HL-60 (cell line): ENCODE results near the gene CCDC74B.
"Not testable (repeated sequence)": the region's sequence is repeated elsewhere in the genome, so short reads cannot be mapped to it uniquely, and the experiment has no call there.

Experiments
- DNase-seq, 2 experiments: peaks; one replicate each; pipeline ENCODE4 v3.0.0-alpha.2; 2010 to 2020; ENCODE audit warnings: low read depth in 1 of 2, low spot score in 1 of 2
- H3K27ac ChIP-seq: fragments of 250-450 bp; sonication (Bioruptor Pico); replicated peaks from 2 replicates; pipeline ENCODE4 v1.5.1; 2020; ENCODE audit warnings: mild to moderate bottlenecking, moderate library complexity
- H3K27me3 ChIP-seq: fragments of 250-450 bp; sonication (Bioruptor Pico); 2 replicates; pipeline ENCODE4 v1.5.1; 2021; ENCODE audit warnings: mild to moderate bottlenecking, moderate library complexity; ENCODE audit not compliant: insufficient read depth, poor library complexity, severe bottlenecking
- H3K4me3 ChIP-seq: replicated peaks from 2 replicates; pipeline ENCODE4 v1.5.1; 2011; ENCODE audit warnings: mild to moderate bottlenecking, control low read depth, low read length; ENCODE audit not compliant: insufficient read depth
- GABPA ChIP-seq: IDR thresholded peaks from 2 replicates; pipeline ENCODE4 v1.6.1; 2012; ENCODE audit warnings: low read depth
- POLR2AphosphoS5 ChIP-seq: IDR thresholded peaks from 2 replicates; pipeline ENCODE4 v1.6.1; 2012; ENCODE audit warnings: low read depth
- SPI1 ChIP-seq: IDR thresholded peaks from 2 replicates; pipeline ENCODE4 v1.6.1; 2012; ENCODE audit warnings: low read depth, mild to moderate bottlenecking, borderline replicate concordance
- TF ChIP-seq, protein P1 (sequence below): IDR thresholded peaks from 2 replicates; pipeline ENCODE4 v1.6.1; 2012; ENCODE audit warnings: low read depth; ENCODE audit not compliant: insufficient replicate concordance
- TF ChIP-seq, protein P2 (sequence below): IDR thresholded peaks from one replicate; pipeline ENCODE4 v1.5.1; 2011; ENCODE audit warnings: low read length, control low read depth, inconsistent platforms; ENCODE audit not compliant: insufficient read depth

Gene CCDC74B

DNA sequence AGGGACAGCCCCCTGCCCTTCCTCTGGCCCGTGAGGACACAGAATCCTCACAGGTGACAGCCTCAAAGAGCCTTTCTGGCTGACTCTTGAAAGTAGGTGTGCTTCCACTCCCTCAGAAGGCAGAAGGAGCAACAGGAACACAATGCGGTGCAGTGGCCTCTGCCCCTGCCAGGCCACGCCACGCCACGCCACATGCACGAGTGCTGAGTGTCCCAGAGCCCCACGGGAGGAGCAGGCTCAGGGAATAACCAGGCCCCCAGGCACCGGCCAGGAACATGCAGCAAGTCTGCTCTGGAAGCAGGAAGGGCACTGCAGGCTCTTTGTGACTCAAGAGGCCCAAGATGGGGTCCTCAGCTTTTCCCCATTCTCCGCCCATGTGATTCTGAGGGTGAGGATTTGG lies 18.1 kb upstream of the CCDC74B start:
- TF ChIP-seq GABPA (no peak), SPI1 (no peak)
- TF ChIP-seq, protein P1, sequence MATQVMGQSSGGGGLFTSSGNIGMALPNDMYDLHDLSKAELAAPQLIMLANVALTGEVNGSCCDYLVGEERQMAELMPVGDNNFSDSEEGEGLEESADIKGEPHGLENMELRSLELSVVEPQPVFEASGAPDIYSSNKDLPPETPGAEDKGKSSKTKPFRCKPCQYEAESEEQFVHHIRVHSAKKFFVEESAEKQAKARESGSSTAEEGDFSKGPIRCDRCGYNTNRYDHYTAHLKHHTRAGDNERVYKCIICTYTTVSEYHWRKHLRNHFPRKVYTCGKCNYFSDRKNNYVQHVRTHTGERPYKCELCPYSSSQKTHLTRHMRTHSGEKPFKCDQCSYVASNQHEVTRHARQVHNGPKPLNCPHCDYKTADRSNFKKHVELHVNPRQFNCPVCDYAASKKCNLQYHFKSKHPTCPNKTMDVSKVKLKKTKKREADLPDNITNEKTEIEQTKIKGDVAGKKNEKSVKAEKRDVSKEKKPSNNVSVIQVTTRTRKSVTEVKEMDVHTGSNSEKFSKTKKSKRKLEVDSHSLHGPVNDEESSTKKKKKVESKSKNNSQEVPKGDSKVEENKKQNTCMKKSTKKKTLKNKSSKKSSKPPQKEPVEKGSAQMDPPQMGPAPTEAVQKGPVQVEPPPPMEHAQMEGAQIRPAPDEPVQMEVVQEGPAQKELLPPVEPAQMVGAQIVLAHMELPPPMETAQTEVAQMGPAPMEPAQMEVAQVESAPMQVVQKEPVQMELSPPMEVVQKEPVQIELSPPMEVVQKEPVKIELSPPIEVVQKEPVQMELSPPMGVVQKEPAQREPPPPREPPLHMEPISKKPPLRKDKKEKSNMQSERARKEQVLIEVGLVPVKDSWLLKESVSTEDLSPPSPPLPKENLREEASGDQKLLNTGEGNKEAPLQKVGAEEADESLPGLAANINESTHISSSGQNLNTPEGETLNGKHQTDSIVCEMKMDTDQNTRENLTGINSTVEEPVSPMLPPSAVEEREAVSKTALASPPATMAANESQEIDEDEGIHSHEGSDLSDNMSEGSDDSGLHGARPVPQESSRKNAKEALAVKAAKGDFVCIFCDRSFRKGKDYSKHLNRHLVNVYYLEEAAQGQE: no peak
- TF ChIP-seq, protein P2, sequence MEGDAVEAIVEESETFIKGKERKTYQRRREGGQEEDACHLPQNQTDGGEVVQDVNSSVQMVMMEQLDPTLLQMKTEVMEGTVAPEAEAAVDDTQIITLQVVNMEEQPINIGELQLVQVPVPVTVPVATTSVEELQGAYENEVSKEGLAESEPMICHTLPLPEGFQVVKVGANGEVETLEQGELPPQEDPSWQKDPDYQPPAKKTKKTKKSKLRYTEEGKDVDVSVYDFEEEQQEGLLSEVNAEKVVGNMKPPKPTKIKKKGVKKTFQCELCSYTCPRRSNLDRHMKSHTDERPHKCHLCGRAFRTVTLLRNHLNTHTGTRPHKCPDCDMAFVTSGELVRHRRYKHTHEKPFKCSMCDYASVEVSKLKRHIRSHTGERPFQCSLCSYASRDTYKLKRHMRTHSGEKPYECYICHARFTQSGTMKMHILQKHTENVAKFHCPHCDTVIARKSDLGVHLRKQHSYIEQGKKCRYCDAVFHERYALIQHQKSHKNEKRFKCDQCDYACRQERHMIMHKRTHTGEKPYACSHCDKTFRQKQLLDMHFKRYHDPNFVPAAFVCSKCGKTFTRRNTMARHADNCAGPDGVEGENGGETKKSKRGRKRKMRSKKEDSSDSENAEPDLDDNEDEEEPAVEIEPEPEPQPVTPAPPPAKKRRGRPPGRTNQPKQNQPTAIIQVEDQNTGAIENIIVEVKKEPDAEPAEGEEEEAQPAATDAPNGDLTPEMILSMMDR: no peak
- no peaks in the 10 kb centered on the region for H3K27me3 ChIP-seq
- no peak overlapping the region for H3K27ac ChIP-seq
- H3K4me3 ChIP-seq: no peak overlapping the region
- DNase-seq: no peak

- H3K27me3 ChIP-seq, H3K27ac ChIP-seq, H3K4me3 ChIP-seq, DNase-seq: not testable (repeated sequence)
Measured at GRCh38 chr2:130162486-130162885, 17.6 kb upstream of the CCDC74B start.

- not testable (repeated sequence) for H3K27ac ChIP-seq, H3K4me3 ChIP-seq, DNase-seq, H3K27me3 ChIP-seq
Measured at GRCh38 chr2:130160838-130161705, 16.2 kb upstream of the CCDC74B start.

- no peak for TF ChIP-seq SPI1
- TF ChIP-seq GABPA: no peak
- Histone ChIP-seq H3K27me3 (no peaks in the 10 kb centered on the region), H3K27ac (no peak overlapping the region), H3K4me3 (no peak overlapping the region)
- DNase-seq: no peak
Measured at GRCh38 chr2:130160131-130160530, 15.2 kb upstream of the CCDC74B start.

DNA sequence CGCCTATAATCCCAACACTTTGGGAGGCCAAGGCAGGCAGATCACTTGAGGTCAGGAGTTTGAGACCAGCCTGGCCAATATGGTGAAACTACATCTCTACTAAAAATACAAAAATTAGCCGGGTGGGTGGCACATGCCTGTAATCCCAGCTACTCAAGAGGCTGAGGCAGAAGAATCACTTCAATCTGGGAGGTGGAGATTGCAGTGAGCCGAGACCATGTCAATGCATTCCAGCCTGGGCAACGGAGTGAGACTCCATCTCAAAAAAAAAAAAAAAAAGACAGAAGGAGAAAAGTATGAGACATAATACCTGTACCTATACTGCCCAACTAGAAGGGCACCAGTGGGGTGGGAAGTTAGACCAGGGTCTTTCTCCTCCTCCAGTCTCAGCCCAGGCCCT lies 14.5 kb upstream of the CCDC74B start:
- DNase-seq, H3K27ac ChIP-seq, H3K4me3 ChIP-seq, H3K27me3 ChIP-seq: not testable (repeated sequence)

- TF ChIP-seq, protein P1: no peak
- TF ChIP-seq GABPA (no peak), SPI1 (no peak), POLR2AphosphoS5 (no peak)
- TF ChIP-seq, protein P2: no peak
- no peak for DNase-seq
- Histone ChIP-seq H3K4me3 (no peak overlapping the region), H3K27ac (no peak overlapping the region), H3K27me3 (no peaks in the 10 kb centered on the region)
Measured at GRCh38 chr2:130158631-130159030, 13.7 kb upstream of the CCDC74B start.
